ENCODE results near the gene IDH2.

DNA sequence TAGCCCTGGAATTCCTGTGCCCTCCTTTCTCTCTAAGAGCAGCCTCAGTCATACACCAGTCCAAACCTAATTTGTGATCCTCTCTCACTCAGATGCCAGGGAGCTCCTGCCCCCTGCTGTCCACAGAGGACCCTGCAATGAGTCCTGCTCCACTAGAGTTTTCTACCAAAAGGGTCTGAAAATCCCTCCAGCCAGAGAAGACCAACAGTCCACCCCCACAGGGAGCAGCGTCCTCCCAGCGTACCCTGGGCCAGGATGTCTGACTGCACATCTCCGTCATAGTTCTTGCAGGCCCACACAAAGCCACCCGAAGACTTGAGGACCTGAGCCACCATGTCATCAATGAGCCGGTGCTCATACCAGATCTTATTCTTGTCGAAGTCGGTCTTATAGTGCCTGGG, 15.4 kb downstream of the IDH2 start:
- no peak for TF ChIP-seq POLR2AphosphoS5 (IDR thresholded peaks at IDR 0.05)
- TF ChIP-seq, protein P1, sequence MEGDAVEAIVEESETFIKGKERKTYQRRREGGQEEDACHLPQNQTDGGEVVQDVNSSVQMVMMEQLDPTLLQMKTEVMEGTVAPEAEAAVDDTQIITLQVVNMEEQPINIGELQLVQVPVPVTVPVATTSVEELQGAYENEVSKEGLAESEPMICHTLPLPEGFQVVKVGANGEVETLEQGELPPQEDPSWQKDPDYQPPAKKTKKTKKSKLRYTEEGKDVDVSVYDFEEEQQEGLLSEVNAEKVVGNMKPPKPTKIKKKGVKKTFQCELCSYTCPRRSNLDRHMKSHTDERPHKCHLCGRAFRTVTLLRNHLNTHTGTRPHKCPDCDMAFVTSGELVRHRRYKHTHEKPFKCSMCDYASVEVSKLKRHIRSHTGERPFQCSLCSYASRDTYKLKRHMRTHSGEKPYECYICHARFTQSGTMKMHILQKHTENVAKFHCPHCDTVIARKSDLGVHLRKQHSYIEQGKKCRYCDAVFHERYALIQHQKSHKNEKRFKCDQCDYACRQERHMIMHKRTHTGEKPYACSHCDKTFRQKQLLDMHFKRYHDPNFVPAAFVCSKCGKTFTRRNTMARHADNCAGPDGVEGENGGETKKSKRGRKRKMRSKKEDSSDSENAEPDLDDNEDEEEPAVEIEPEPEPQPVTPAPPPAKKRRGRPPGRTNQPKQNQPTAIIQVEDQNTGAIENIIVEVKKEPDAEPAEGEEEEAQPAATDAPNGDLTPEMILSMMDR (IDR thresholded peaks at IDR 0.05), result peak in 2 of 3 donors; percentile 32 to 39

Data from breast epithelium (tissue), 3 donors.